ENCODE results near the gene ANKFY1. TPM values are rescaled to one million over a fixed set of nuclear protein-coding genes. Genes with fewer than 3 reads are reported as not detected.
"Not testable (repeated sequence)": the region's sequence is repeated elsewhere in the genome, so short reads cannot be mapped to it uniquely, and the experiment has no call there.

Gene ANKFY1
- total RNA-seq, 1 experiment from 2014 or later = 38.9 TPM

- ChIA-PET RAD21 (ENCODE audit: low non-redundant PET in 1 of 2, low total read pairs in 2 of 2, uncharacterized antibody in 2 of 2, unreplicated experiment in 2 of 2) (no interaction called here), CTCF (no interaction called here), POLR2A (no interaction called here)
- Histone ChIP-seq H3K9me2 (ENCODE audit: insufficient read depth) (no peaks in the 10 kb centered on the region), H3K4me3 (replicated peaks in 1 of 2; ENCODE audit: low read depth in 1 of 2, low read length in 2 of 2) (no peak overlapping the region), H3K4me1 (ENCODE audit: control insufficient read depth in 1 of 2, insufficient read depth in 2 of 2, low read length in 2 of 2) (peaks cover 7 to 17% of the 10 kb centered on the region in 2 experiments; a peak in 2 of 4 replicates), H3K27ac (ENCODE audit: low read depth, low read length) (no peak overlapping the region), H3K79me2 (ENCODE audit: insufficient read depth, low read length) (peaks cover 58% of the 10 kb centered on the region), H3K9ac (ENCODE audit: low read length) (no peak overlapping the region), H3K4me2 (ENCODE audit: low read length) (no peak overlapping the region), H3K9me3 (ENCODE audit: control insufficient read depth in 1 of 2, insufficient read depth in 1 of 2, low read depth in 1 of 2, low read length in 2 of 2) (no peaks in the 10 kb centered on the region), H3K27me3 (ENCODE audit: insufficient read depth, low read length) (no peaks in the 10 kb centered on the region), H3K36me3 (ENCODE audit: control insufficient read depth in 1 of 2, insufficient read depth in 2 of 2, low read length in 2 of 2) (no peaks in the 10 kb centered on the region), H2AFZ (ENCODE audit: low read depth, low read length, poor library complexity, severe bottlenecking) (no peak overlapping the region), H4K20me1 (ENCODE audit: insufficient read depth) (no peaks in the 10 kb centered on the region)
- ATAC-seq (no peak), DNase-seq (ENCODE audit: low read depth, low spot score) (no peak)
- intact Hi-C loops (cut with micrococcal nuclease) = loop anchor here (5.0 kb wide), 1 partner anchor 227 kb away; the partner anchor contains the start of gene UBE2G1
- BruUV-seq (replicated peaks) = no TSS peak
- no peak for TF ChIP-seq POLR2A (IDR thresholded peaks at IDR 0.05; ENCODE audit: borderline replicate concordance, extremely low read depth, insufficient read depth, insufficient read length)
These were observed 123.7 kb downstream of the ANKFY1 start for GRCh38 chr17:4140125-4140524.

GRCh38 chr17:4138906-4139526 is 124.8 kb downstream of the ANKFY1 start:
- CTCF ChIA-PET; intact Hi-C loops (cut with micrococcal nuclease); H3K9ac ChIP-seq (ENCODE audit: low read length); ATAC-seq; H3K9me2 ChIP-seq (ENCODE audit: insufficient read depth); DNase-seq (ENCODE audit: low read depth, low spot score); POLR2A ChIA-PET; H3K36me3 ChIP-seq (ENCODE audit: control insufficient read depth in 1 of 2, insufficient read depth in 2 of 2, low read length in 2 of 2); H3K4me2 ChIP-seq (ENCODE audit: low read length); H4K20me1 ChIP-seq (ENCODE audit: insufficient read depth); H3K27ac ChIP-seq (ENCODE audit: low read depth, low read length); RAD21 ChIA-PET (ENCODE audit: low non-redundant PET in 1 of 2, low total read pairs in 2 of 2, uncharacterized antibody in 2 of 2, unreplicated experiment in 2 of 2); H3K9me3 ChIP-seq (ENCODE audit: control insufficient read depth in 1 of 2, insufficient read depth in 1 of 2, low read depth in 1 of 2, low read length in 2 of 2); BruUV-seq (replicated peaks); H3K27me3 ChIP-seq (ENCODE audit: insufficient read depth, low read length); H3K4me1 ChIP-seq (ENCODE audit: control insufficient read depth in 1 of 2, insufficient read depth in 2 of 2, low read length in 2 of 2); H2AFZ ChIP-seq (ENCODE audit: low read depth, low read length, poor library complexity, severe bottlenecking); H3K4me3 ChIP-seq (replicated peaks in 1 of 2; ENCODE audit: low read depth in 1 of 2, low read length in 2 of 2): not testable (repeated sequence)
- peaks cover 60% of the 10 kb centered on the region for H3K79me2 ChIP-seq (ENCODE audit: insufficient read depth, low read length)

GRCh38 chr17:4136373-4136772 is 127.4 kb downstream of the ANKFY1 start:
- no peak for TF ChIP-seq ATF3 (IDR thresholded peaks at IDR 0.05)
- POLR2A ChIA-PET = no interaction called here
- H3K9me2 ChIP-seq (ENCODE audit: insufficient read depth) = no peaks in the 10 kb centered on the region
- ATAC-seq (no peak), DNase-seq (ENCODE audit: low read depth, low spot score) (no peak)
- no peak overlapping the region for H3K9ac ChIP-seq (ENCODE audit: low read length)
- intact Hi-C loops (cut with micrococcal nuclease) = no loop called here
- RAD21 ChIA-PET (ENCODE audit: low non-redundant PET in 1 of 2, low total read pairs in 2 of 2, uncharacterized antibody in 2 of 2, unreplicated experiment in 2 of 2) = no interaction called here
- 0 out of 2 replicates have a peak, but pooled peaks cover 4% of the 10 kb centered on the region for H4K20me1 ChIP-seq (ENCODE audit: insufficient read depth)
- H3K4me3 ChIP-seq (replicated peaks in 1 of 2; ENCODE audit: low read depth in 1 of 2, low read length in 2 of 2) = no peak overlapping the region
- H3K4me2 ChIP-seq (ENCODE audit: low read length) = no peak overlapping the region
- H3K4me1 ChIP-seq (ENCODE audit: control insufficient read depth in 1 of 2, insufficient read depth in 2 of 2, low read length in 2 of 2) = peaks cover 2 to 3% of the 10 kb centered on the region in 2 experiments; a peak in 2 of 4 replicates
- no peak overlapping the region for H3K27ac ChIP-seq (ENCODE audit: low read depth, low read length)
- BruUV-seq (replicated peaks) = no TSS peak
- H2AFZ ChIP-seq (ENCODE audit: low read depth, low read length, poor library complexity, severe bottlenecking) = no peak overlapping the region
- CTCF ChIA-PET = no interaction called here
- H3K79me2 ChIP-seq (ENCODE audit: insufficient read depth, low read length) = peaks cover 64% of the 10 kb centered on the region
- H3K27me3 ChIP-seq (ENCODE audit: insufficient read depth, low read length) = no peaks in the 10 kb centered on the region
- no peaks in the 10 kb centered on the region for H3K36me3 ChIP-seq (ENCODE audit: control insufficient read depth in 1 of 2, insufficient read depth in 2 of 2, low read length in 2 of 2)
- no peaks in the 10 kb centered on the region for H3K9me3 ChIP-seq (ENCODE audit: control insufficient read depth in 1 of 2, insufficient read depth in 1 of 2, low read depth in 1 of 2, low read length in 2 of 2)

Measured in HCT116 (cell line).